ENCODE measurements around the gene CCDC97.

CCDC97 gene

GRCh38 chr19:41265395-41266153, 44.4 kb upstream of the CCDC97 start:
- peak overlapping the region; percentile 88 for H3K4me3 ChIP-seq (ENCODE audit: control insufficient read depth, low read depth, low read length)
- no peak for TF ChIP-seq CTCF (conservative IDR thresholded peaks at IDR 0.05; ENCODE audit: control insufficient read depth, insufficient read depth, low read depth, low read length)
- DNase-seq (ENCODE audit: low read depth), result peak; percentile 25

- TF ChIP-seq CTCF (conservative IDR thresholded peaks at IDR 0.05; ENCODE audit: control insufficient read depth, insufficient read depth, low read depth, low read length), result no peak
- H3K4me3 ChIP-seq (ENCODE audit: control insufficient read depth, low read depth, low read length), result no peak overlapping the region
- no peak for DNase-seq (ENCODE audit: low read depth)
These were observed 40.9 kb upstream of the CCDC97 start for GRCh38 chr19:41269055-41269454.

- no peak for TF ChIP-seq CTCF (conservative IDR thresholded peaks at IDR 0.05; ENCODE audit: control insufficient read depth, insufficient read depth, low read depth, low read length)
- H3K4me3 ChIP-seq (ENCODE audit: control insufficient read depth, low read depth, low read length), result no peak overlapping the region
- no peak for DNase-seq (ENCODE audit: low read depth)
These were observed 40.4 kb upstream of the CCDC97 start for GRCh38 chr19:41269571-41269970.

GRCh38 chr19:41273076-41273475, 36.9 kb upstream of the CCDC97 start:
- no peak for TF ChIP-seq CTCF (conservative IDR thresholded peaks at IDR 0.05; ENCODE audit: control insufficient read depth, insufficient read depth, low read depth, low read length)
- DNase-seq (ENCODE audit: low read depth), result no peak

GRCh38 chr19:41274802-41275201, 35.2 kb upstream of the CCDC97 start:
- no peak for DNase-seq (ENCODE audit: low read depth)
- no peak for TF ChIP-seq CTCF (conservative IDR thresholded peaks at IDR 0.05; ENCODE audit: control insufficient read depth, insufficient read depth, low read depth, low read length)
- H3K4me3 ChIP-seq (ENCODE audit: control insufficient read depth, low read depth, low read length), result no peak overlapping the region

More at GRCh38 chr19:41273076-41273475, 36.9 kb upstream of the CCDC97 start:
- H3K4me3 ChIP-seq (ENCODE audit: control insufficient read depth, low read depth, low read length), result no peak overlapping the region

GRCh38 chr19:41276231-41276630, 33.7 kb upstream of the CCDC97 start:
- DNase-seq (ENCODE audit: low read depth), result peak; percentile 40
- TF ChIP-seq CTCF (conservative IDR thresholded peaks at IDR 0.05; ENCODE audit: control insufficient read depth, insufficient read depth, low read depth, low read length), result no peak
- H3K4me3 ChIP-seq (ENCODE audit: control insufficient read depth, low read depth, low read length), result no peak overlapping the region
